Measurements from ENCODE around the gene LRIG2.

Gene LRIG2

DNA sequence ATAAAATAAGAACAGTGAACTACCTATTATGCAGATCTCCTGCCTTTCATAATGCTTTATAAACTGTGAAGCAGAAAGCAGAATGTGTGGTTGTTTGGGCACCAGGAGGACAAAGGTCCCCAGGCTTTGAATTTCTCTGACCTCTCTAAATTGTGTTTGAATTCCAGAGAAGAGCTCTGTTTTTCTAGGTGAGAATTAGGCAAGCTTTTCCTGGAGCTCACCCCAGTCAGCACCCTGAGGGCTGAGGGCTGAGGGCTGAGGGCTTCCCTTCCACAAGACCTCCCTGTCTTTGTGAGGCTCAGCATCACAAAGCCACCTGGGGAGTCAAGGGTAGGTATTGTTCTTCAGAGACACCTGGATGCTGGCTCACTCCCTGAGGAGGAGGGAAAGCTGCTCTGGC, 45.5 kb upstream of the LRIG2 start:
- Histone ChIP-seq H3K9me2 (replicated peaks; ENCODE audit: low read depth, low read length) (no peaks in the 10 kb centered on the region), H3K4me1 (ENCODE audit: insufficient read depth, low read length, poor library complexity, severe bottlenecking) (no peaks in the 10 kb centered on the region), H3K27me3 (ENCODE audit: insufficient read depth, low read length, poor library complexity, severe bottlenecking) (no peaks in the 10 kb centered on the region), H3F3A (ENCODE audit: low read depth) (no peaks in the 10 kb centered on the region), H2AFZ (ENCODE audit: low read length) (no peak overlapping the region), H4K20me1 (ENCODE audit: insufficient read depth, low read length, poor library complexity, severe bottlenecking) (no peaks in the 10 kb centered on the region), H3K9me3 (ENCODE audit: insufficient read depth, low read depth, low read length) (no peaks in the 10 kb centered on the region), H3K9ac (ENCODE audit: low read depth, low read length, poor library complexity, severe bottlenecking) (no peak overlapping the region), H3K4me3 (ENCODE audit: low read length, poor library complexity, severe bottlenecking) (no peak overlapping the region), H3K36me3 (ENCODE audit: insufficient read depth, low read length) (no peaks in the 10 kb centered on the region), H3K4me2 (ENCODE audit: low read depth, low read length, poor library complexity, severe bottlenecking) (no peak overlapping the region), H3K79me2 (ENCODE audit: insufficient read depth, low read length) (no peaks in the 10 kb centered on the region)
- TF ChIP-seq EZH2phosphoT487 (IDR thresholded peaks at IDR 0.05; ENCODE audit: borderline replicate concordance) = no peak

GRCh38 chr1:113029822-113030221, 43.2 kb upstream of the LRIG2 start:
- Histone ChIP-seq H3K79me2 (ENCODE audit: insufficient read depth, low read length) (no peaks in the 10 kb centered on the region), H4K20me1 (ENCODE audit: insufficient read depth, low read length, poor library complexity, severe bottlenecking) (no peaks in the 10 kb centered on the region), H3K4me2 (ENCODE audit: low read depth, low read length, poor library complexity, severe bottlenecking) (no peak overlapping the region), H3K36me3 (ENCODE audit: insufficient read depth, low read length) (no peaks in the 10 kb centered on the region), H3K9me2 (replicated peaks; ENCODE audit: low read depth, low read length) (no peaks in the 10 kb centered on the region), H3K4me1 (ENCODE audit: insufficient read depth, low read length, poor library complexity, severe bottlenecking) (no peaks in the 10 kb centered on the region), H2AFZ (ENCODE audit: low read length) (no peak overlapping the region), H3K9me3 (ENCODE audit: insufficient read depth, low read depth, low read length) (no peaks in the 10 kb centered on the region), H3K27me3 (ENCODE audit: insufficient read depth, low read length, poor library complexity, severe bottlenecking) (no peaks in the 10 kb centered on the region), H3K9ac (ENCODE audit: low read depth, low read length, poor library complexity, severe bottlenecking) (no peak overlapping the region), H3F3A (ENCODE audit: low read depth) (no peaks in the 10 kb centered on the region), H3K4me3 (ENCODE audit: low read length, poor library complexity, severe bottlenecking) (no peak overlapping the region)
- TF ChIP-seq, protein P1, sequence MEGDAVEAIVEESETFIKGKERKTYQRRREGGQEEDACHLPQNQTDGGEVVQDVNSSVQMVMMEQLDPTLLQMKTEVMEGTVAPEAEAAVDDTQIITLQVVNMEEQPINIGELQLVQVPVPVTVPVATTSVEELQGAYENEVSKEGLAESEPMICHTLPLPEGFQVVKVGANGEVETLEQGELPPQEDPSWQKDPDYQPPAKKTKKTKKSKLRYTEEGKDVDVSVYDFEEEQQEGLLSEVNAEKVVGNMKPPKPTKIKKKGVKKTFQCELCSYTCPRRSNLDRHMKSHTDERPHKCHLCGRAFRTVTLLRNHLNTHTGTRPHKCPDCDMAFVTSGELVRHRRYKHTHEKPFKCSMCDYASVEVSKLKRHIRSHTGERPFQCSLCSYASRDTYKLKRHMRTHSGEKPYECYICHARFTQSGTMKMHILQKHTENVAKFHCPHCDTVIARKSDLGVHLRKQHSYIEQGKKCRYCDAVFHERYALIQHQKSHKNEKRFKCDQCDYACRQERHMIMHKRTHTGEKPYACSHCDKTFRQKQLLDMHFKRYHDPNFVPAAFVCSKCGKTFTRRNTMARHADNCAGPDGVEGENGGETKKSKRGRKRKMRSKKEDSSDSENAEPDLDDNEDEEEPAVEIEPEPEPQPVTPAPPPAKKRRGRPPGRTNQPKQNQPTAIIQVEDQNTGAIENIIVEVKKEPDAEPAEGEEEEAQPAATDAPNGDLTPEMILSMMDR (conservative IDR thresholded peaks at IDR 0.05; ENCODE audit: low read length) = no peak
- TF ChIP-seq EZH2phosphoT487 (IDR thresholded peaks at IDR 0.05; ENCODE audit: borderline replicate concordance) = no peak

DNA sequence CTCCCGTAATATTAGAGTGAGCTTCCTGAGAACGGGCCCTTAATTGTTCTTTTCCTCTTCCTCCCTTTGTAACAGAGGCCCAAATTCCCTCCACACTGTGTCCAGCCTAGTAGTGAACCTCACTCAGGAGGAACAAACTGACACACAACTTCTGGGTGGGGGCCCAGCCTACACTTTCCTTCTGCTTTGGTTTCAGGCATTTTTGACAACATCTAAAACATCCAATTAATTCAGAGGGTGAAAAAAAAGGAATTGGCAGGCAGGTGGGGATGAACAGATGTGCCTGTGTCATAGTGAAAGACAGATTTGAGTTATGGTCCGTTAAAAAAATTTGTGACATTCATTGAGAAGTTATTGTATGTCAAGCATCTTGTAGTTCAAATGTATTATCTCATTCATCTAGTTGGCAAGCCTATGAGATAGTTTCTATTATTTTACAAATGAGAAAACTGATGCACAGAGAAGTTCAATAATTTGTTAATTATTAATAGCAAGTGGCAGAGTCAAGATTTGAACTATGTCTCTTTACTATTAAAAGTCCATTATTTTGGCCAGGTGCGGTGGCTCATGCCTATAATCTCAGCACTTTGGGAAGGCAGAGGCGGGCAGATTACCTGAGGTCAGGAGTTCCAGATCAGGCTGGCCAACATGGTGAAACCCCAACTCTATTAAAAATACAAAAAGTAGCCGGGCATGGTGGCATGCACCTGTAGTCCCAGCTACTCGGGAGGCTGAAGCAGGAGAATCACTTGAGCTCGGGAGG, 41.6 kb upstream of the LRIG2 start:
- Histone ChIP-seq H3K4me2 (ENCODE audit: low read depth, low read length, poor library complexity, severe bottlenecking) (no peak overlapping the region), H4K20me1 (ENCODE audit: insufficient read depth, low read length, poor library complexity, severe bottlenecking) (no peaks in the 10 kb centered on the region), H3K4me1 (ENCODE audit: insufficient read depth, low read length, poor library complexity, severe bottlenecking) (no peaks in the 10 kb centered on the region), H3K4me3 (ENCODE audit: low read length, poor library complexity, severe bottlenecking) (no peak overlapping the region), H3K36me3 (ENCODE audit: insufficient read depth, low read length) (no peaks in the 10 kb centered on the region), H3K79me2 (ENCODE audit: insufficient read depth, low read length) (no peaks in the 10 kb centered on the region), H3K9me3 (ENCODE audit: insufficient read depth, low read depth, low read length) (no peaks in the 10 kb centered on the region), H3K9me2 (replicated peaks; ENCODE audit: low read depth, low read length) (no peaks in the 10 kb centered on the region), H3K9ac (ENCODE audit: low read depth, low read length, poor library complexity, severe bottlenecking) (no peak overlapping the region), H2AFZ (ENCODE audit: low read length) (no peak overlapping the region), H3F3A (ENCODE audit: low read depth) (no peaks in the 10 kb centered on the region), H3K27me3 (ENCODE audit: insufficient read depth, low read length, poor library complexity, severe bottlenecking) (no peaks in the 10 kb centered on the region)
- TF ChIP-seq EZH2phosphoT487 (IDR thresholded peaks at IDR 0.05; ENCODE audit: borderline replicate concordance) = no peak
- TF ChIP-seq, protein P1 (conservative IDR thresholded peaks at IDR 0.05; ENCODE audit: low read length) = no peak

GRCh38 chr1:113035086-113035485, 37.9 kb upstream of the LRIG2 start:
- H3K36me3 ChIP-seq (ENCODE audit: insufficient read depth, low read length) = no peaks in the 10 kb centered on the region
- H4K20me1 ChIP-seq (ENCODE audit: insufficient read depth, low read length, poor library complexity, severe bottlenecking) = no peaks in the 10 kb centered on the region
- no peak overlapping the region for H3K9ac ChIP-seq (ENCODE audit: low read depth, low read length, poor library complexity, severe bottlenecking)
- no peaks in the 10 kb centered on the region for H3K79me2 ChIP-seq (ENCODE audit: insufficient read depth, low read length)
- no peaks in the 10 kb centered on the region for H3K9me3 ChIP-seq (ENCODE audit: insufficient read depth, low read depth, low read length)
- H3K4me1 ChIP-seq (ENCODE audit: insufficient read depth, low read length, poor library complexity, severe bottlenecking) = no peaks in the 10 kb centered on the region
- no peaks in the 10 kb centered on the region for H3F3A ChIP-seq (ENCODE audit: low read depth)
- no peak overlapping the region for H3K4me2 ChIP-seq (ENCODE audit: low read depth, low read length, poor library complexity, severe bottlenecking)
- no peak overlapping the region for H3K4me3 ChIP-seq (ENCODE audit: low read length, poor library complexity, severe bottlenecking)
- no peaks in the 10 kb centered on the region for H3K27me3 ChIP-seq (ENCODE audit: insufficient read depth, low read length, poor library complexity, severe bottlenecking)
- TF ChIP-seq, protein P1 (conservative IDR thresholded peaks at IDR 0.05; ENCODE audit: low read length) = no peak
- TF ChIP-seq EZH2phosphoT487 (IDR thresholded peaks at IDR 0.05; ENCODE audit: borderline replicate concordance) = no peak
- H2AFZ ChIP-seq (ENCODE audit: low read length) = no peak overlapping the region
- H3K9me2 ChIP-seq (replicated peaks; ENCODE audit: low read depth, low read length) = no peaks in the 10 kb centered on the region

Data from Loucy (cell line).